GM19372 (cell line): ENCODE data around the gene HOXA11.

Experiments
- ATAC-seq: cut with Tn5 transposase; IDR thresholded peaks from one replicate; pipeline ENCODE4 v1.9.1; 2021; ENCODE audit warnings: mild to moderate bottlenecking, low read depth, moderate library complexity; ENCODE audit not compliant: unreplicated experiment

HOXA11 gene

DNA sequence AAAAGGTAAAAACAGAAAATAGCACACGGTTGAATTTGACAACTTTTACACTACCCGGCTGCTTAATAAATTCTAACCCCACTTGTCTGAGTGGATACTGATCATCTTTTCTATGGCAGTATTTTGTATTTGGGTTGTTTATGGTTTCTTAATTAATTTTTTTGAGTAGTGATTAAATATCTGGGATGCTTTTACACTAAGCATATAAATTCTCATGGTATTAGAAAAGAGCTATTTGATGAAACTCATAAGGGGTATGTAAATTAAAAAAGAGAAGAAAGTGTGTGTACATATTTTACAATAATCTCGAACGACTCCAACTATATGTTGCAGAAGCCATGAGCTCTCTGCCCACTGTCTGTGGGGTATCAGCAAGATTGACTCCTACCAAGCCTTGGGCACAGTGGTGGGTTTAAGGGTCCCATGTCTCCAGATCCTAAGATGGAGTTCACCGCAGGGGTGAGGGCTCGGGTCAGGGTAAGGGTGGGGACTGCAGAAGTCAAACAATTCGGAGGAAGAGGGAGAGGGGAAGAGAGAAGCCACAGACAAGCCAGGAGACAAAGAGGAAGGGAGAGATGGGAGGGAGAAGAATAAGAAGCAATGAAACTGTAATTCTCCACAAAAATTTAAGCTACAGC, 22.4 kb upstream of the HOXA11 start:
- no peak for ATAC-seq

DNA sequence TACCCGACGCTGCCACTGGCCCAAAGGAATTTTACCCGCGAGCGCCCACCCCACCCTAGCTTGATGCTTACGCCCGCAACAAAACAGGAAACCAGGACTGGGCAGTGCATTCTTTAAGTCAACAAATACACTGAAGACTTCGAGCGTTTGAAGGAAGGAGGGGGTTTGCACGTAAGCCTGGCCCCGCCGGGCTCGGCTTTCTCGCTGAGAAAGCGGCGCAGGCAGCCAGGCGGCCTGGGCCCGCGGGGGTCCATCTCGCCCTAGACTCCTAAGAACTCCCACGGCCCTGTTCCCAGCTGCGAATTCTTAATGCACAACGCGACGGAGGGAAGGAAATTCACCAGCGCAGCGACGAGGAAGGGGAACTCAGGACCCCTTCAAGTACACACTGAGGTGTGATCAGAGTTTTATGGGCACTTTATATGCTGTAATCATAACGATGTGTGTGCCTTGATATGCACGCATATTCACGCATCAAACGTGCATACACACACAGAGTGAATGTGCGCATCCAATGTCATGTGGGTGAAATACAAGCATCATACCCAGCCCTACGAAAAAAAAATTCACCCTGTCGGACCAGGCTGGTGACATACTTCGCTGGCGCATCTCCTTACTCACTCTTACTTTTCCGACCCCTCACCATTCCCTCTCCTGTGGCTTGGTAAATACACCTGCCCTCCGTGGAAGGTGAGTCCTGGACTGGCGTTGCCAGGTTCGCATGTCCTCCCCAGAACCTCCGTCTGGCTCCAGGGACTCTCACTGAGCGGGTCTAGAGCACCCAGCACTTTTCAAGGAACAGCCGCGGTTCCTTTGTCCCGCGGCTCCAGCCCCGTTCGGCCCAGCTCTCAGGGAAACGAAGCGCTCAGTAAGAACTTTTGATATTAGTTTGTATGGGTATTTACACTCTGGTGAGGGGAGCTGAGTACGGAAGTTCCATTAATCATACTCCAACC, 20.6 kb upstream of the HOXA11 start:
- ATAC-seq, result no peak

- no peak for ATAC-seq
Observed at GRCh38 chr7:27204851-27205322, 19.9 kb upstream of the HOXA11 start.

DNA sequence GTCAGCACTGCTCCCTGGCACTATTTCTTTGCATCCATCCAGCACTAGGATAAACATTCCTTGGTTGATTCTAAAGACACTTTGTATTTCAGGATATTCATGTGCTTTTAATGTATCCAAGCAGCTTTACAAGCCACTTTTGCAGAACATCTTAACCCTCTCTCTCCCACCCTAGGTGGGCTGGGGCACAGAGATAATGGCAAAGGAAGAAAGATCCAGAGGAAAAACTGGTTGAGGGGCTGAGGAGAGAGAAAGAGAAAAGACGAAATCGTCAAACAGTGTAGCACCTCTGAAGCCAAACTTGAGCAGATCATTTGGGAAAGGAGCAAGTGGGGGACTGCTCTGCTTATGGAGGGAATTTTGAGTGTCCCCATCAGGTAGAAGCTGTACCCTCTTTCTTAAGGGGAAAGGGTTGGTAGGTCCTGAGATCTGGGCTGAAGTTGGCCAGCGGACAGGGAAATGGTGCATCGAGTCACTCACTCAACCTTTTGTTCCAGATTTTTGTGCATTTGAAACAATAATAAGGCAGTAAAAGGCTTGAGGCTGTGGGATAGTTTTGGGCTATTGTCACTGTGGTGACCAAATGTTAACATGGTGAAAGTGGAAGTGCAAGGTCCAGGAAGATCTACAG, 19.0 kb upstream of the HOXA11 start:
- no peak for ATAC-seq

DNA sequence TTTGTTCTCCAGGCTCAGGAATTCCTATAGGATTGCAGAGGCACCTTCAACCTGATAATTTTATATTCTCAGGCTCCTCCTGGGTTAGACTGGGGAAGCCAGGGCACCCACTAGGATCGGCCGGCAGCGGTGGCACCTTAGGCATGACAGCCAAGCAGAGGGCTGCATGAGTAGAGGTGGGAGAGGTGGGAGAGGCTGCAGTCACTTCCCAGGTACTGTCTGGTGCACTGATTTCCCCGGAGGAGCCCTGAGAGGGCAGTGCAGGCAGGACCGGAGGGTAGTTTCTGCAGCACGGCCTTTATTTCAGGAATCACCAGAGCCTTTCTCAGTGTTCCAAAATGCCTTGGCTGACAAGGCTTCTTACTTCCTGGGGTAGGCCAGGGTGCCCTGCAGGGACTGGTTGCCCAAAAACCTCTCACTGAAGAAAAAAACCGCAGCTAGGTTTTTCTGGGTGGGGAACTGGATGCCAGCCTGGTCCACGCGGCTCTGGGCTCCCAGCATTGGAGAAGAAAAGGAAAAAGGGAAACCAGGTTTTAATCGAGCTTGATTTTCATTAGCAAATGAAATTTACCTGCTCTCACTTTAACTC, 18.4 kb upstream of the HOXA11 start:
- ATAC-seq, result no peak

- no peak for ATAC-seq
Observed at GRCh38 chr7:27202862-27203134, 17.8 kb upstream of the HOXA11 start.

- no peak for ATAC-seq
Observed at GRCh38 chr7:27202018-27202861, 17.2 kb upstream of the HOXA11 start.

DNA sequence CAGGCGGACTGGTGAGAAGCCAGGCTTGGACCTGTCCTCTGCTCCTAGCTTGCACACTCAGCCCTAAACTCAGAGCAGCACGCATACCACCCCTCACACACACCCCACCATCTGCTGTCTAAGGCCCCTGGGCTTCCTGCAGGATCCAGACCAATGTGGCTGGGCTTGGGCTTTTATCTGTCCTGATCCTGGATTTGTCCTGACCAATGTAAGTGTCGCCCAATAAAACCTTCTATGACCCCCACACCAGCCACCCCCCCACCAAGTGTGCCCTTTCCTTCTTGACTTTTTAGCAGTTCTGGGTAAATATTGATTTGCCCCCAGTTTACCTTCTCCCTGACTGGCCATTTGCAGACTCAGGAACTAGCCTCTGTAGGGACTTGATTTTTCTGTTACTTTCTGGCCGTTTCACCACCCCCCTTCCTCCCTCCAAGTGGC, 16.6 kb upstream of the HOXA11 start:
- no peak for ATAC-seq

DNA sequence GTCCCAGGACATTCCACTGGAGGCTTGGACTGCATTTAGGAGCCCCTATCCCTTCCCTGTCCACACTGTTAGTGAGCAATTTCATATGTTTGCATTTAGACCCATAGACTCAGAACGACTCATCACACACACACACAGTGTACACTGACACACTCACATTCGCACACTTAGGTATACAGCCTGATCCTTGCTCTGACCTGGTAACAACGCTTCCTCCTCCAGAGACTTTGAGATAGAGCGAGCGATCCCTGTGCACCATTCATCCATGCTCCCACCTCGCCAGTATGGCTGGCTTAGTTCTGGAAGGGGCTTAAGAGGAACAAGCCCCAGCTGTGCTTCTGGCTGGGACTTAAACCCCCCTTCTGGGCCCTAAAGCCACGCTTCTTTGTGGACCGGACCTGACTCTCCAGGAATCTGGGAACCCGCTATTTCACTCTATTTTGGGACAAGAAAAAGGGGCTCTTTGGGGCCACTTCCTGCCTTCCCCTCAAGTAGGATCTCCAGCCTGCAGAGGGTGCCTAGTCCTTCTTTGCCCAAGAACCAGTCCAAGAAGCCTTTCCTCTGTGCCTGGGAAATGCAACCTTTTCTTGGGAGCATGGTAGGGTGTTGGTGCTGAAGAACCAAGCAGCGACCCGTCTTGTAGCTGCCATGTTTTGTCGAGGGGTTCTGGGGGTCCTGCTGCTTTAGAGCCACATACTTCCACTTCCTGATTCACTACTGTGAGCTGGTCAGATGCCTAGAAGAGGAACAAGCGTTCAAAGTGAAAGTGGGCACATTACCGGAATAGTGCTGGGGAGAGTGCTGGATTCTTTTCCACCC, 15.9 kb upstream of the HOXA11 start:
- ATAC-seq, result no peak

DNA sequence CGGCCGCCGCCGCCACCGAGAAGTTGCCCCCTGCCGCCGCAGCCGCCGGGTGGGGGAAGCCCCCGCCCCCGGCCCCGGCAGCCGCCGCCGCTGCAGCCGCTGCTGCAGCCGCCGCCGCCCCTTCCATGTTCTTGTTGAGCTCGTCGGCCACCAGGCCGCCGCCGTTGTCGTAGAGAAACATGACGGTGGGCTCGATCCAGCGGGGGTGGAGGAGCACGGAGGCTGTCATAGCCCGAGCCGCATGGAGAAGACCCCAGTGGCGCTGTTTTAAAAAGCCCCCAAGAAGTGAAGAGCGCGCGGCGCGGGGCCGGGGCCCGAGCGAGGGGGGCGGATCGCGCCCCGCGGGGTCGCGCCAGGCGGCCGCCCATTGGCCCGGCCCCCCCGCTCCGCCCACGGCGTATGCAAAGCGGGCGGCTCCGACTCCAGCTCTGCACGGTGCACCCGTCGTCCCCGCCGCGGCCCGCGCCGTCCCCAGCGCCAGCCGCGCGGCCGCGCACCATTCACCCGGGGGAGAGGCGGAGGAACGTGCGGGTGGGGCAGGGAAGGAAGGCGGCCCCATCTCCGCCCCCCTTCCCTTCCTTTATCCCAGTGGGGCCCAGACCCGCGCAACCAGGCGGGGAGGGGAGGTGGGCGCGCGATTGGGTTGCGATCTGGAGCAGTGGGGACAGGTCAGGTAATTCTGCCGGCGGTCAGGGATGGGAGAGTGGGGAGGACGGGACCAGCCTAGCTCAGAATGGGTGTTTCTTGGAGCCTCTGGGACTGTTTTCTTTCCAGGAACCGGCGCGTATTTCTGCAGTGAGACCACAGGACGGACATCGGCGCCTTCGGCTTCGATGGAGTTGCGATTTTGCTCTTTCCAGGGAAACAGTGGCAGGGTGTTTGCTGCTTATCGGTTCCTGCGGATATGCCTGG, 15.1 kb upstream of the HOXA11 start, which contains the start of gene HOXA13:
TSS of gene HOXA13 (minus strand) at position 243 of the 912 bp plus-strand sequence. CDS start at position 229, 14 bp downstream.
- ATAC-seq, result no peak

DNA sequence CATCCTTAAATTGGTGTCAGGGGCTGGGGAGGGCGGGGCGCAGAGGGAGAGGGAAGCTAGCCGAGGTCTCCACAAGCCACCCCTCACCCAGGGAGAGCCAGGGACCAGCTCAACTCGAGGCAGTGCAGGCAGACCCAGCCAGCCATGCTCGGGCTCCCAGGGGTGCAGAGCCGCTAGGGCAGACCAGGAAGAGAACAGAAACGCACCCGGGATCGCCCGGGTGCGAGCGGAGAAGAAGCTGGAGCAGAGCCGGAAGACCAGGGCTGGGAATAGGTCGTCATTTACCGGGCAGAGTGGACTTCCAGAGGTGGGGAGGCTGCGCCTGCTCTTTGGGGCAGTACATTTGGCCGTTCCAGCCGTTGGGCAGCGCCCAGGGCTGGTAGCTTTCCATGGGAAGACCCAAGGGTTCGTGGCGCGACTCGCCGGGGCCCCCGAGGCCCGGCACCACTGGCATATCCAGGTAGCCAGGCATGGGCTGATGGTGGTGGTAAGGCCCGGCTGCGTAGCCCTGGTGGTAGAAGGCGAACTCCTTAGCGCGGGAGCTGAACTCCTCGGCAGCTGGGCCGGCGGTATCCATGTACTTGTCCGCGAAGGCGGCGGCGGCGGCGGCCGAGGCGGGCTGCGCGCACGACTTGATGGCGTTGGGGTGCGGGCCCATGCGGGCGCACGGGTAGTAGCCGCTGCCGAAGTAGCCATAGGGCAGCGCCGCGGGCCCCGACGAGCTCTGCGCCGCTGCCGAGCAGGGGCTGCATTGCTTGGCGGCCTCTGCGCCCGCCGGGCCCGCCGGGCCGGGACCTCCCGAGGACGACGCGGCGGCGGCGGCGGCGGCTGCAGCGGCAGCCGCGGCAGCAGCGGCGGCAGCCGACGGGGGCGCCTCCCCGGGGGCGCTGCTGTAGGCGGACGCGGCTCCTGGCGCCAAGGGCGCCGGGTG, 14.1 kb upstream of the HOXA11 start:
- no peak for ATAC-seq

GRCh38 chr7:27198138-27198841, 13.3 kb upstream of the HOXA11 start:
- ATAC-seq, result no peak

GRCh38 chr7:27197137-27198042, 12.4 kb upstream of the HOXA11 start:
- ATAC-seq, result no peak

DNA sequence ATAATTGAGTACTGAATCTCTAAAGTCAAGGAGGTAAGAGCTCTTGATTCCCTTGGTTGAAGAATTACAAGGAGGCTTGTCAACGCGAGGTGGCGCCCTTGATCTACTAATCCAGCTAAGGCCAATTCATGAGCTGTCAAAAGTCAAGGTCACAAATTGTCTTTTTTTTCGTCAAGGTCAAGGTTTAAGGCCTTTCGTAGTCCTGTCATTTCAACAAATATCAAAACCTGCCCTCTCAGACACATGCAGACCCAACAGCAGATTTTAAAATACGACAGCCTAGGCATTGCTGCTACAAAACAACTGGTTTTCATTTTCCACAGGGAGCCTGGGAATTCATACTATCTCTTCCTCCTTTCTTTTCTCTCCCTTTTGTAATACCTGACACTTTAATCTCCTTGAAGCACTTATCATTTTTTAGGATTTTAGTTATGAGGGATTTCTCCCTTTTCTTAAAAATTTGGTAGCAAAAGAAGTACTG, 11.3 kb upstream of the HOXA11 start:
- no peak for ATAC-seq

- no peak for ATAC-seq
Observed at GRCh38 chr7:27194686-27195379, 9.8 kb upstream of the HOXA11 start.
